Measurements from ENCODE around the gene HYAL3. TPM values are rescaled to one million over a fixed set of nuclear protein-coding genes. Genes with fewer than 3 reads are reported as not detected.
"Not testable (repeated sequence)": the region's sequence is repeated elsewhere in the genome, so short reads cannot be mapped to it uniquely, and the experiment has no call there.

The HYAL3 gene
- polyA plus RNA-seq, 3 donors: 3.4 to 5.8 (median 4.9) TPM

GRCh38 chr3:50245831-50246516 lies 53.2 kb downstream of the HYAL3 start:
- H3K27ac Mint-ChIP-seq: peak overlapping the region; percentile 96 to 98 (median 98)
- Histone ChIP-seq H3K79me2 (ENCODE audit: insufficient read depth, low read length) (peaks cover 100% of the 10 kb centered on the region), H3K27ac (ENCODE audit: low read depth in 1 of 2, low read length in 2 of 2) (peak overlapping the region; percentile 98 to 100), H4K20me1 (ENCODE audit: insufficient read depth, low read length) (peaks cover 92% of the 10 kb centered on the region), H3K4me1 (ENCODE audit: control insufficient read depth in 1 of 2, insufficient read depth in 2 of 2, low read length in 2 of 2) (peaks cover 88 to 91% of the 10 kb centered on the region in 2 donors), H3K9ac (ENCODE audit: insufficient read depth, low read length, poor library complexity, severe bottlenecking) (peak overlapping the region; percentile 61), H3K36me3 (replicated peaks in 1 of 2; ENCODE audit: control insufficient read depth in 1 of 2, insufficient read depth in 2 of 2, low read length in 2 of 2) (peaks cover 42 to 43% of the 10 kb centered on the region in 2 donors), H3K9me3 (replicated peaks in 1 of 2; ENCODE audit: control insufficient read depth in 1 of 2, insufficient read depth in 1 of 2, low read length in 2 of 2) (no peaks in the 10 kb centered on the region), H2AFZ (ENCODE audit: insufficient read depth, low read depth, low read length, poor library complexity, severe bottlenecking) (no peak overlapping the region), H3K4me3 (replicated peaks in 1 of 3; ENCODE audit: low read depth in 2 of 3, low read length in 3 of 3) (peak overlapping the region; percentile 22 to 73 (median 28)), H3K4me2 (replicated peaks; ENCODE audit: extremely low read depth, low read length, poor library complexity, severe bottlenecking) (peak overlapping the region; percentile 83), H3K27me3 (ENCODE audit: control insufficient read depth in 2 of 2, insufficient read depth in 2 of 2, low read length in 2 of 2) (no peaks in the 10 kb centered on the region)
- H3K4me1 Mint-ChIP-seq: peaks cover 88% of the 10 kb centered on the region
- peaks cover 0 to 3% (median 0%) of the 10 kb centered on the region in 3 donors for H3K27me3 Mint-ChIP-seq (ENCODE audit: low read depth in 3 of 3)
- peak overlapping the region; percentile 74 to 88 for H3K4me3 Mint-ChIP-seq
- intact Hi-C loops (cut with micrococcal nuclease): loop anchor here (1.0 to 2.0 kb wide), 2 partner anchors 19 kb away; no protein-coding TSS in a partner anchor
- peak; percentile 83 to 89 (median 84) for DNase-seq
- TF ChIP-seq, protein P1, sequence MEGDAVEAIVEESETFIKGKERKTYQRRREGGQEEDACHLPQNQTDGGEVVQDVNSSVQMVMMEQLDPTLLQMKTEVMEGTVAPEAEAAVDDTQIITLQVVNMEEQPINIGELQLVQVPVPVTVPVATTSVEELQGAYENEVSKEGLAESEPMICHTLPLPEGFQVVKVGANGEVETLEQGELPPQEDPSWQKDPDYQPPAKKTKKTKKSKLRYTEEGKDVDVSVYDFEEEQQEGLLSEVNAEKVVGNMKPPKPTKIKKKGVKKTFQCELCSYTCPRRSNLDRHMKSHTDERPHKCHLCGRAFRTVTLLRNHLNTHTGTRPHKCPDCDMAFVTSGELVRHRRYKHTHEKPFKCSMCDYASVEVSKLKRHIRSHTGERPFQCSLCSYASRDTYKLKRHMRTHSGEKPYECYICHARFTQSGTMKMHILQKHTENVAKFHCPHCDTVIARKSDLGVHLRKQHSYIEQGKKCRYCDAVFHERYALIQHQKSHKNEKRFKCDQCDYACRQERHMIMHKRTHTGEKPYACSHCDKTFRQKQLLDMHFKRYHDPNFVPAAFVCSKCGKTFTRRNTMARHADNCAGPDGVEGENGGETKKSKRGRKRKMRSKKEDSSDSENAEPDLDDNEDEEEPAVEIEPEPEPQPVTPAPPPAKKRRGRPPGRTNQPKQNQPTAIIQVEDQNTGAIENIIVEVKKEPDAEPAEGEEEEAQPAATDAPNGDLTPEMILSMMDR (IDR thresholded peaks at IDR 0.05): peak; percentile 99
- peaks cover 36 to 78% of the 10 kb centered on the region in 2 donors for H3K36me3 Mint-ChIP-seq
- WGBS (ENCODE audit: insufficient coverage): under 1% methylated on average over 19 of the region's 25 CpGs
- H3K9me3 Mint-ChIP-seq: peaks cover 0 to 2% (median 0%) of the 10 kb centered on the region in 7 donors

GRCh38 chr3:50245251-50245745 lies 53.9 kb downstream of the HYAL3 start:
- H3K27ac Mint-ChIP-seq: peak overlapping the region; percentile 96 to 98 (median 98)
- H3K9me3 ChIP-seq (replicated peaks in 1 of 2; ENCODE audit: control insufficient read depth in 1 of 2, insufficient read depth in 1 of 2, low read length in 2 of 2): no peaks in the 10 kb centered on the region
- H3K4me3 Mint-ChIP-seq: peak overlapping the region; percentile 2 to 74
- H3K4me1 ChIP-seq (ENCODE audit: control insufficient read depth in 1 of 2, insufficient read depth in 2 of 2, low read length in 2 of 2): peaks cover 95 to 98% of the 10 kb centered on the region in 2 donors
- no peak for DNase-seq
- peaks cover 92% of the 10 kb centered on the region for H4K20me1 ChIP-seq (ENCODE audit: insufficient read depth, low read length)
- H2AFZ ChIP-seq (ENCODE audit: insufficient read depth, low read depth, low read length, poor library complexity, severe bottlenecking): no peak overlapping the region
- no peaks in the 10 kb centered on the region for H3K9me3 Mint-ChIP-seq
- peaks cover 38 to 41% of the 10 kb centered on the region in 2 donors for H3K36me3 ChIP-seq (replicated peaks in 1 of 2; ENCODE audit: control insufficient read depth in 1 of 2, insufficient read depth in 2 of 2, low read length in 2 of 2)
- peak overlapping the region in 2 of 3 experiments; percentile 28 to 73 for H3K4me3 ChIP-seq (replicated peaks in 1 of 3; ENCODE audit: low read depth in 2 of 3, low read length in 3 of 3)
- peak overlapping the region; percentile 83 for H3K4me2 ChIP-seq (replicated peaks; ENCODE audit: extremely low read depth, low read length, poor library complexity, severe bottlenecking)
- no peaks in the 10 kb centered on the region for H3K27me3 ChIP-seq (ENCODE audit: control insufficient read depth in 2 of 2, insufficient read depth in 2 of 2, low read length in 2 of 2)
- peaks cover 32 to 78% of the 10 kb centered on the region in 2 donors for H3K36me3 Mint-ChIP-seq
- H3K79me2 ChIP-seq (ENCODE audit: insufficient read depth, low read length): peaks cover 100% of the 10 kb centered on the region
- peaks cover 91% of the 10 kb centered on the region for H3K4me1 Mint-ChIP-seq
- peaks cover 0 to 3% (median 0%) of the 10 kb centered on the region in 3 donors for H3K27me3 Mint-ChIP-seq (ENCODE audit: low read depth in 3 of 3)
- TF ChIP-seq, protein P1 (IDR thresholded peaks at IDR 0.05): no peak
- H3K9ac ChIP-seq (ENCODE audit: insufficient read depth, low read length, poor library complexity, severe bottlenecking): peak overlapping the region; percentile 61
- WGBS (ENCODE audit: insufficient coverage): 81% methylated on average over 16 of the region's 16 CpGs
- intact Hi-C loops (cut with micrococcal nuclease): no loop called here
- H3K27ac ChIP-seq (ENCODE audit: low read depth in 1 of 2, low read length in 2 of 2): peak overlapping the region; percentile 98 to 100

DNA sequence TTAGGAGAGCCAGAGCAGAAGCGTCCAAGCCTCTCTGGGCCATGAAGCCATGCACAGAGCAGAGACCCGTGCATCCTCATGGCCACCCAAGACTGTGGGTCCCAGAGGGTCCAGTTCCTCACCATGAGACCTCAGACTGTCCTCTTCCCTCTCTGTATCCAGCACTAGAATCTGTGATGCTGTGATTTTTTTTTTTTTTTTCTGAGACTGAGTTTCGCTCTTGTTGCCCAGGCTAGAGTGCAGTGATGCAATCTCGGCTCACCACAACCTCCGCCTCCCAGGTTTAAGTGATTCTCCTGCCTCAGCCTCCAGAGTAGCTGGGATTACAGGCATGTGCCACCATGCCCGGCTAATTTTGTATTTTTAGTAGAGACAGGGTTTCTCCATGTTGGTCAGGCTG lies 54.4 kb downstream of the HYAL3 start:
- Histone ChIP-seq H3K36me3 (replicated peaks in 1 of 2; ENCODE audit: control insufficient read depth in 1 of 2, insufficient read depth in 2 of 2, low read length in 2 of 2) (peaks cover 38 to 41% of the 10 kb centered on the region in 2 donors), H3K27ac (ENCODE audit: low read depth in 1 of 2, low read length in 2 of 2) (peak overlapping the region; percentile 98 to 100), H4K20me1 (ENCODE audit: insufficient read depth, low read length) (peaks cover 92% of the 10 kb centered on the region), H3K79me2 (ENCODE audit: insufficient read depth, low read length) (peaks cover 100% of the 10 kb centered on the region), H3K4me3 (replicated peaks in 1 of 3; ENCODE audit: low read depth in 2 of 3, low read length in 3 of 3) (peak overlapping the region in 1 of 3 experiments; percentile 73), H3K4me1 (ENCODE audit: control insufficient read depth in 1 of 2, insufficient read depth in 2 of 2, low read length in 2 of 2) (peaks cover 99 to 100% of the 10 kb centered on the region in 2 donors), H3K4me2 (replicated peaks; ENCODE audit: extremely low read depth, low read length, poor library complexity, severe bottlenecking) (peak overlapping the region; percentile 77), H3K9ac (ENCODE audit: insufficient read depth, low read length, poor library complexity, severe bottlenecking) (peak overlapping the region; percentile 97)
- H3K27me3 Mint-ChIP-seq (ENCODE audit: low read depth in 3 of 3); H3K9me3 Mint-ChIP-seq; H2AFZ ChIP-seq (ENCODE audit: insufficient read depth, low read depth, low read length, poor library complexity, severe bottlenecking); H3K27me3 ChIP-seq (ENCODE audit: control insufficient read depth in 2 of 2, insufficient read depth in 2 of 2, low read length in 2 of 2); H3K9me3 ChIP-seq (replicated peaks in 1 of 2; ENCODE audit: control insufficient read depth in 1 of 2, insufficient read depth in 1 of 2, low read length in 2 of 2): not testable (repeated sequence)
- DNase-seq: peak in 2 of 3 donors; percentile 51 to 57
- Mint-ChIP-seq H3K27ac (peak overlapping the region; percentile 96 to 98 (median 98)), H3K36me3 (peaks cover 32 to 78% of the 10 kb centered on the region in 2 donors), H3K4me1 (peaks cover 91% of the 10 kb centered on the region), H3K4me3 (peak overlapping the region; percentile 69 to 74)
- WGBS (ENCODE audit: insufficient coverage): no CpG with 5 or more reads among the region's 6 CpGs
- intact Hi-C loops (cut with micrococcal nuclease): loop anchor here in 1 of 2 donors (1.0 kb wide), 1 partner anchor 14 kb away; no protein-coding TSS in a partner anchor

Measured in CD14-positive monocyte (primary cell).